Heart left ventricle (tissue), 11 donors: Measurements from ENCODE around the gene NHLRC4. TPM values are rescaled to one million over a fixed set of nuclear protein-coding genes. Genes with fewer than 3 reads are reported as not detected.

ENCODE experiments used
- microRNA-seq, 4 donors: library from miRNA; unstranded; fragments of <30 nt; microRNA quantifications; one replicate each; pipeline versions ENCODE4 to v1.2.0, GENCODE V29; 2017 to 2020
- polyA plus RNA-seq, 2 donors: library from polyadenylated mRNA; stranded (reverse); fragments of 200-250 nt; gene quantifications; one replicate each; pipeline ENCODE4 v1.2.3, GENCODE V29; 2013
- total RNA-seq, 9 donors: library from RNA; depleted of rRNA in 2 of 9; stranded (reverse); fragments of >200 nt in 2 of 9; fragmentation: NEBNext Ultra II Directional in 3 of 9; extraction: Animal tissue kit (Norgen Biotek cat#: 25700) in 3 of 9; gene quantifications; one replicate each; pipeline versions ENCODE4 v1.1.0 to v1.2.4, GENCODE V29; 2016 to 2023
- donor health status: ischemic (EF 13 %, LVEDD 7.1; RV severe dilation, severe dysfunction).
- donor health status: healthy with polysubstance abuse.
- donor health status: DM: no; HTN: yes; CAD: no.
- donor health status: DM: no; HTN: no; CAD: no.
- donor health status: ischemic (EF 25% LVEDD 5.7; RV mildly dilated, moderate dysfunction).
- donor health status: healthy.
- donor health status: DM: yes; HTN: yes; CAD: no.
- donor health status: PGD.
- donor health status: nonischemic (EF 23%, LVEDD 6.1; RV moderate dilation, normal function).

Gene NHLRC4
- total and polyA plus RNA-seq, 11 donors, result 0.23 to 0.86 (median 0.48) TPM; not detected in 1

Small RNA genes within 50 kb of the gene (microRNA-seq; reads per million reads assigned to microRNA genes)
- gene MIR3176 (1.5 to 3.0 (median 2.4) reads per million in 4 donors), gene MIR5587 (0 to 1.2 (median 0.40) reads per million in 4 donors)

Other genes starting within 250 kb of the NHLRC4 start
- 10 to 100 TPM in 6 of 9 donors, 1 to 10 TPM in 3; 6.8 to 32.0 (median 11.6) TPM for gene AXIN1, start 214.3 kb upstream of the NHLRC4 start, total RNA-seq
- gene AXIN1, start 214.3 kb upstream of the NHLRC4 start, polyA plus RNA-seq, result 10 to 100 TPM; 10.0 to 19.8 TPM
- gene MRPL28, start 196.5 kb upstream of the NHLRC4 start, total RNA-seq, result 100 to 1,000 TPM in 2 of 9 donors, 10 to 100 TPM in 7; 66.3 to 126 (median 77.7) TPM
- 100 to 1,000 TPM; 135 to 157 TPM for gene MRPL28, start 196.5 kb upstream of the NHLRC4 start, polyA plus RNA-seq
- gene PGAP6, start 185.0 kb upstream of the NHLRC4 start, total RNA-seq, result 10 to 100 TPM; 32.3 to 65.3 (median 44.9) TPM
- 10 to 100 TPM; 30.1 to 63.8 TPM for gene PGAP6, start 185.0 kb upstream of the NHLRC4 start, polyA plus RNA-seq
- 10 to 100 TPM; 53.9 to 95.3 (median 73.8) TPM for gene NME4, start 169.8 kb upstream of the NHLRC4 start, total RNA-seq
- gene NME4, start 169.8 kb upstream of the NHLRC4 start, polyA plus RNA-seq, result 100 to 1,000 TPM in 1 of 2 donors, 10 to 100 TPM in 1; 37.5 to 103 TPM
- gene DECR2, start 165.1 kb upstream of the NHLRC4 start, total RNA-seq, result 10 to 100 TPM in 6 of 9 donors, 1 to 10 TPM in 3; 6.9 to 20.6 (median 12.2) TPM
- 10 to 100 TPM in 1 of 2 donors, 1 to 10 TPM in 1; 7.1 to 17.1 TPM for gene DECR2, start 165.1 kb upstream of the NHLRC4 start, polyA plus RNA-seq
- 10 to 100 TPM; 19.9 to 39.9 (median 31.9) TPM for gene RAB11FIP3, start 141.4 kb upstream of the NHLRC4 start, total RNA-seq
- gene RAB11FIP3, start 141.4 kb upstream of the NHLRC4 start, polyA plus RNA-seq, result 10 to 100 TPM; 19.3 to 35.2 TPM
- 10 to 100 TPM; 12.0 to 35.5 (median 20.0) TPM for gene CAPN15, start 39.3 kb upstream of the NHLRC4 start, total RNA-seq
- gene CAPN15, start 39.3 kb upstream of the NHLRC4 start, polyA plus RNA-seq, result 10 to 100 TPM; 20.8 to 26.0 TPM
- gene PRR35, start 6.6 kb upstream of the NHLRC4 start, total RNA-seq, result not detected
- not detected for gene PRR35, start 6.6 kb upstream of the NHLRC4 start, polyA plus RNA-seq
- 10 to 100 TPM; 16.4 to 39.5 (median 22.0) TPM for gene PIGQ, start 3.0 kb downstream of the NHLRC4 start, total RNA-seq
- 10 to 100 TPM; 21.8 to 35.8 TPM for gene PIGQ, start 3.0 kb downstream of the NHLRC4 start, polyA plus RNA-seq
- 10 to 100 TPM; 10.2 to 17.8 (median 12.6) TPM for gene RAB40C, start 23.1 kb downstream of the NHLRC4 start, total RNA-seq
- gene RAB40C, start 23.1 kb downstream of the NHLRC4 start, polyA plus RNA-seq, result 10 to 100 TPM; 15.2 to 22.0 TPM
- gene WFIKKN1, start 64.0 kb downstream of the NHLRC4 start, total RNA-seq, result 1 to 10 TPM in 1 of 9 donors, under 1 TPM in 8; 0.15 to 1.1 (median 0.25) TPM
- under 1 TPM; 0.30 to 0.51 TPM for gene WFIKKN1, start 64.0 kb downstream of the NHLRC4 start, polyA plus RNA-seq
- 100 to 1,000 TPM in 2 of 9 donors, 10 to 100 TPM in 7; 39.6 to 187 (median 44.7) TPM for gene METTL26, start 69.3 kb downstream of the NHLRC4 start, total RNA-seq
- 100 to 1,000 TPM; 101 to 165 TPM for gene METTL26, start 69.3 kb downstream of the NHLRC4 start, polyA plus RNA-seq
- gene MCRIP2, start 74.8 kb downstream of the NHLRC4 start, total RNA-seq, result 100 to 1,000 TPM in 4 of 9 donors, 10 to 100 TPM in 5; 52.3 to 219 (median 89.5) TPM
- gene MCRIP2, start 74.8 kb downstream of the NHLRC4 start, polyA plus RNA-seq, result 100 to 1,000 TPM in 1 of 2 donors, 10 to 100 TPM in 1; 97.0 to 321 TPM
- gene WDR90, start 82.4 kb downstream of the NHLRC4 start, total RNA-seq, result 10 to 100 TPM in 2 of 9 donors, 1 to 10 TPM in 7; 3.7 to 17.4 (median 8.6) TPM
- 10 to 100 TPM in 1 of 2 donors, 1 to 10 TPM in 1; 5.1 to 10.9 TPM for gene WDR90, start 82.4 kb downstream of the NHLRC4 start, polyA plus RNA-seq
- 100 to 1,000 TPM in 1 of 9 donors, 10 to 100 TPM in 8; 33.7 to 102 (median 83.5) TPM for gene RHOT2, start 101.1 kb downstream of the NHLRC4 start, total RNA-seq
- gene RHOT2, start 101.1 kb downstream of the NHLRC4 start, polyA plus RNA-seq, result 100 to 1,000 TPM in 1 of 2 donors, 10 to 100 TPM in 1; 77.2 to 143 TPM
- 1 to 10 TPM in 7 of 9 donors, under 1 TPM in 2; 0.72 to 2.7 (median 1.8) TPM for gene RHBDL1, start 108.7 kb downstream of the NHLRC4 start, total RNA-seq
- gene RHBDL1, start 108.7 kb downstream of the NHLRC4 start, polyA plus RNA-seq, result 1 to 10 TPM in 1 of 2 donors, under 1 TPM in 1; 0.19 to 3.6 TPM
- gene STUB1, start 113.4 kb downstream of the NHLRC4 start, total RNA-seq, result 100 to 1,000 TPM in 8 of 9 donors, 10 to 100 TPM in 1; 93.7 to 198 (median 116) TPM
- 100 to 1,000 TPM; 107 to 159 TPM for gene STUB1, start 113.4 kb downstream of the NHLRC4 start, polyA plus RNA-seq
- gene JMJD8, start 117.3 kb downstream of the NHLRC4 start, total RNA-seq, result 100 to 1,000 TPM in 1 of 9 donors, 10 to 100 TPM in 8; 37.5 to 103 (median 44.1) TPM
- 10 to 100 TPM; 36.2 to 66.6 TPM for gene JMJD8, start 117.3 kb downstream of the NHLRC4 start, polyA plus RNA-seq
- gene WDR24, start 123.4 kb downstream of the NHLRC4 start, total RNA-seq, result 10 to 100 TPM in 4 of 9 donors, 1 to 10 TPM in 5; 7.0 to 16.6 (median 9.2) TPM
- gene WDR24, start 123.4 kb downstream of the NHLRC4 start, polyA plus RNA-seq, result 10 to 100 TPM in 1 of 2 donors, 1 to 10 TPM in 1; 5.6 to 10.5 TPM
- under 1 TPM in 3 of 9 donors, not detected in 6; 0.59 to 1.00 (median 0.60) TPM for gene FBXL16, start 138.8 kb downstream of the NHLRC4 start, total RNA-seq
- gene FBXL16, start 138.8 kb downstream of the NHLRC4 start, polyA plus RNA-seq, result under 1 TPM; 0.03 to 0.11 TPM
- gene METRN, start 148.1 kb downstream of the NHLRC4 start, total RNA-seq, result 10 to 100 TPM; 50.5 to 79.4 (median 60.7) TPM
- gene METRN, start 148.1 kb downstream of the NHLRC4 start, polyA plus RNA-seq, result 10 to 100 TPM; 31.2 to 69.0 TPM
- 10 to 100 TPM; 30.2 to 48.6 (median 36.0) TPM for gene ANTKMT, start 154.1 kb downstream of the NHLRC4 start, total RNA-seq
- gene ANTKMT, start 154.1 kb downstream of the NHLRC4 start, polyA plus RNA-seq, result 10 to 100 TPM; 22.9 to 42.4 TPM
- 1 to 10 TPM in 1 of 9 donors, under 1 TPM in 5, not detected in 3; 0.35 to 1.3 (median 0.54) TPM for gene CCDC78, start 159.4 kb downstream of the NHLRC4 start, total RNA-seq
- gene CCDC78, start 159.4 kb downstream of the NHLRC4 start, polyA plus RNA-seq, result 1 to 10 TPM in 1 of 2 donors, under 1 TPM in 1; 0.60 to 1.3 TPM
- gene HAGHL, start 160.1 kb downstream of the NHLRC4 start, total RNA-seq, result 10 to 100 TPM in 7 of 9 donors, 1 to 10 TPM in 2; 5.0 to 16.4 (median 11.9) TPM
- gene HAGHL, start 160.1 kb downstream of the NHLRC4 start, polyA plus RNA-seq, result 10 to 100 TPM; 11.3 to 44.2 TPM
- gene CIAO3, start 174.0 kb downstream of the NHLRC4 start, total RNA-seq, result 10 to 100 TPM; 21.4 to 33.1 (median 26.8) TPM
- gene CIAO3, start 174.0 kb downstream of the NHLRC4 start, polyA plus RNA-seq, result 10 to 100 TPM; 36.0 to 41.5 TPM
- 10 to 100 TPM in 1 of 9 donors, under 1 TPM in 2, not detected in 6; 0.48 to 82.2 (median 0.50) TPM for gene MSLN, start 193.7 kb downstream of the NHLRC4 start, total RNA-seq
- not detected for gene MSLN, start 193.7 kb downstream of the NHLRC4 start, polyA plus RNA-seq
- 10 to 100 TPM in 4 of 9 donors, 1 to 10 TPM in 5; 7.1 to 19.4 (median 9.9) TPM for gene RPUSD1, start 221.4 kb downstream of the NHLRC4 start, total RNA-seq
- 10 to 100 TPM; 12.5 to 25.7 TPM for gene RPUSD1, start 221.4 kb downstream of the NHLRC4 start, polyA plus RNA-seq
- gene CHTF18, start 221.6 kb downstream of the NHLRC4 start, total RNA-seq, result 10 to 100 TPM in 2 of 9 donors, 1 to 10 TPM in 6, under 1 TPM in 1; 0.83 to 15.0 (median 4.0) TPM
- gene CHTF18, start 221.6 kb downstream of the NHLRC4 start, polyA plus RNA-seq, result 1 to 10 TPM; 2.6 to 3.9 TPM
- not detected for gene GNG13, start 233.7 kb downstream of the NHLRC4 start, total RNA-seq
- not detected for gene GNG13, start 233.7 kb downstream of the NHLRC4 start, polyA plus RNA-seq